ENCODE measurements around the gene ZSCAN32.

Gene ZSCAN32

DNA sequence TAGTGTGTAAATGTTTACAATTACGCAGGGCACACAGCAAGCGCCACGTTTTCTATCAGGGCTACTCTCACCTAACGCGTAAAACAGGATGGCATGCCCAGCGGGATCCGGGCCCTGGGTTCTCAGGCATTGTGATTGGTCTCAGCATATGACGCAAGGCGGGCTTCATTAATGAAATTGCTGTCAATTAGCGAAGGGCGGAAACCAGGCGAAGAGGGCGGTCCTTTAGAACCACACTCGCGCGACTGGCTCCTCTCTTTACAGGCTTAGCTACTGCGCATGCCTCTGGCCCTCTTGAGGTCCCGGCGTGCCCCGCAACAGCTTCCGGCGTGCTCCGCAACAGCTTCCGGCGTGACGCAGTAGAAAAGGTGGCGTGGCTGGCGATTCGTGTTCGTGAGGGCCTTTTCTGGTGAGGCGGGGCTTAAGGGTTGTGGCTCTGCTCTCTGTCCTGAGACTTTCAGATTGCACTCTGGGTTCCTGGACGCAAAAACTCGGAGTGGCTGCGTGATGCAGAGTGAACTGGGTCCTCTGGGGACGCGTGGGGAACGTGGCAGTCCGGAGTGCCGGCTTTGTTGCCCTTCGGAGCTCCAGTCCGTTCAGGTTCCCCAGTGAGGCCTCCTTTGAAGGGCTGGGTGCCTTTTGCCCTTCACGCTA, 35.9 kb downstream of the ZSCAN32 start:
- peak overlapping the region; percentile 84 for H3K27ac ChIP-seq
- POLR2A ChIA-PET (ENCODE audit: low non-redundant PET): interaction anchor here (0.7 to 1.0 kb wide), 2 partner anchors 36 to 38 kb away, joined by 3 to 5 read pairs; partner anchors contain the start of genes ZNF174 and ZSCAN32
- CTCF ChIA-PET: interaction anchor here (0.6 to 1.0 kb wide), 4 partner anchors 36 to 191 kb away, joined by 3 read pairs; partner anchors contain the start of genes ZNF174 and ZSCAN32
- DNase-seq (ENCODE audit: low spot score): peak; percentile 84
- TF ChIP-seq, protein P1, sequence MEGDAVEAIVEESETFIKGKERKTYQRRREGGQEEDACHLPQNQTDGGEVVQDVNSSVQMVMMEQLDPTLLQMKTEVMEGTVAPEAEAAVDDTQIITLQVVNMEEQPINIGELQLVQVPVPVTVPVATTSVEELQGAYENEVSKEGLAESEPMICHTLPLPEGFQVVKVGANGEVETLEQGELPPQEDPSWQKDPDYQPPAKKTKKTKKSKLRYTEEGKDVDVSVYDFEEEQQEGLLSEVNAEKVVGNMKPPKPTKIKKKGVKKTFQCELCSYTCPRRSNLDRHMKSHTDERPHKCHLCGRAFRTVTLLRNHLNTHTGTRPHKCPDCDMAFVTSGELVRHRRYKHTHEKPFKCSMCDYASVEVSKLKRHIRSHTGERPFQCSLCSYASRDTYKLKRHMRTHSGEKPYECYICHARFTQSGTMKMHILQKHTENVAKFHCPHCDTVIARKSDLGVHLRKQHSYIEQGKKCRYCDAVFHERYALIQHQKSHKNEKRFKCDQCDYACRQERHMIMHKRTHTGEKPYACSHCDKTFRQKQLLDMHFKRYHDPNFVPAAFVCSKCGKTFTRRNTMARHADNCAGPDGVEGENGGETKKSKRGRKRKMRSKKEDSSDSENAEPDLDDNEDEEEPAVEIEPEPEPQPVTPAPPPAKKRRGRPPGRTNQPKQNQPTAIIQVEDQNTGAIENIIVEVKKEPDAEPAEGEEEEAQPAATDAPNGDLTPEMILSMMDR (conservative IDR thresholded peaks at IDR 0.05; ENCODE audit: low read depth): no peak

DNA sequence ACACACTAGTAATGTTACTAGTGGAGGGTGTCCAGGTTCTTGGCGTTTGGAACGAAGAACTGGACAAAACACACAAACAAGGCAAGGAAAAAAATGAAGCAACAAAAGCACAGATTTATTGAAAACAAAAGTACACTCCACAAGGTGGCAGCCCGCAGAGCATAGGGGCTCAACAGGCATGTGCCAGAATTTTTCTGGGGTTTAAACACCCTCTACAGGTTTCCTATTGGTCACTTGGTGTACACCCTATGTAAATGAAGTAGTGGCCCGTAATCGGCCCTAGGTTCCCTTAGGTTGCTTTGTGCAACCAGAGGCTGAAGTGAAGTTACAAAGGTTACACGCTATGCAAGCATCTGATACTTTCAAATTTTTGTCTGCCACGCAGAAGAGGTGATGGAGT, 37.0 kb downstream of the ZSCAN32 start:
- ChIA-PET CTCF (interaction anchor here (0.7 kb wide), 1 partner anchor 22 kb away, joined by 5 read pairs; no protein-coding TSS in a partner anchor), POLR2A (ENCODE audit: low non-redundant PET) (no interaction called here)
- TF ChIP-seq, protein P1 (conservative IDR thresholded peaks at IDR 0.05; ENCODE audit: low read depth): no peak
- no peak for DNase-seq (ENCODE audit: low spot score)
- H3K27ac ChIP-seq: no peak overlapping the region

DNA sequence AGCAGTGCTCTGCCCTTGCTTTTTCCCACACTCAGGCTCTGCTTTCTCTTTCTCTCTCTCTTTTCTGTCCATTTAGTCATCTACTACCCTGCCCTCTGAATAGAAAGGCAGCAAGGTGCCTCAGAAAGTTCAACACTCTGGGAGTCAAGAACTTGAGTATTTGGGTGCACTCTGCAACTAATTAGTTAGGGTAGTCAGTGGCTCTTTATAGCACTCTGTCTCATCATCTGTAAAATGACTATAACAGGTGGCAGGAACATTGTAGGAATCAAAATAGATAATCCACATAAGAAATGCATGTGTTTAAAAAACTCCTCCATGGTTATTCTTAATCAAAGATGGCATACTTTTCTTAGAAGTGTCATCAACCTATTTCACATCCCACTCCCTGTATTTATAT, 37.9 kb downstream of the ZSCAN32 start:
- ChIA-PET POLR2A (ENCODE audit: low non-redundant PET) (no interaction called here), CTCF (interaction anchor here (0.7 kb wide), 1 partner anchor 21 kb away, joined by 5 read pairs; no protein-coding TSS in a partner anchor)
- TF ChIP-seq, protein P1 (conservative IDR thresholded peaks at IDR 0.05; ENCODE audit: low read depth): no peak
- H3K27ac ChIP-seq: no peak overlapping the region
- no peak for DNase-seq (ENCODE audit: low spot score)

DNA sequence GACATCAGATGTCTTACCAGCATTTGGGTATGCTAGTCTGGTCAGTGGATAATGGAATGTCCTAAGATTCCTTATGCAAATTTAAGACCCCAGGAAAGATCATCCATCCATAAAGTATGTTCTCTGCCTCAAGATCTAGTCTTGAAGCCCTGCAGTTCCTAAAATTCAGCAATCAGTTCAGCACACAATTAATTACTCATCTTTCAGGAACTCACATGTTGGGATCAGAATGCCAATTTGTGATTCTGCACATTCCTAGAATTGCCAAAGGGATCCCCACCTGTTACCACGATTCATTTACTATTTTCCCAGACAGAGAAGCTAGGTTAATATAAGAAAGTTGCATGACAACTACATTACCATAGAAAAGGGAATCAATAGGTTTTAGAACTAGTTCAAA, 41.9 kb downstream of the ZSCAN32 start:
- TF ChIP-seq, protein P1 (conservative IDR thresholded peaks at IDR 0.05; ENCODE audit: low read depth): no peak
- CTCF ChIA-PET: no interaction called here
- POLR2A ChIA-PET (ENCODE audit: low non-redundant PET): no interaction called here
- no peak overlapping the region for H3K27ac ChIP-seq
- no peak for DNase-seq (ENCODE audit: low spot score)

DNA sequence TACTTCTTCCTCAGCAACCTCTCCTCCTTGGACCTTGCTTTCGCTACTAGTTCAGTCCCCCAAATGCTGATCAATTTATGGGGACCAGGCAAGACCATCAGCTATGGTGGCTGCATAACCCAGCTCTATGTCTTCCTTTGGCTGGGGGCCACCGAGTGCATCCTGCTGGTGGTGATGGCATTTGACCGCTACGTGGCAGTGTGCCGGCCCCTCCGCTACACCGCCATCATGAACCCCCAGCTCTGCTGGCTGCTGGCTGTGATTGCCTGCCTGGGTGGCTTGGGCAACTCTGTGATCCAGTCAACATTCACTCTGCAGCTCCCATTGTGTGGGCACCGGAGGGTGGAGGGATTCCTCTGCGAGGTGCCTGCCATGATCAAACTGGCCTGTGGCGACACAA, 44.7 kb downstream of the ZSCAN32 start:
- H3K27ac ChIP-seq: no peak overlapping the region
- ChIA-PET CTCF (no interaction called here), POLR2A (ENCODE audit: low non-redundant PET) (no interaction called here)
- TF ChIP-seq, protein P1 (conservative IDR thresholded peaks at IDR 0.05; ENCODE audit: low read depth): no peak
- no peak for DNase-seq (ENCODE audit: low spot score)

DNA sequence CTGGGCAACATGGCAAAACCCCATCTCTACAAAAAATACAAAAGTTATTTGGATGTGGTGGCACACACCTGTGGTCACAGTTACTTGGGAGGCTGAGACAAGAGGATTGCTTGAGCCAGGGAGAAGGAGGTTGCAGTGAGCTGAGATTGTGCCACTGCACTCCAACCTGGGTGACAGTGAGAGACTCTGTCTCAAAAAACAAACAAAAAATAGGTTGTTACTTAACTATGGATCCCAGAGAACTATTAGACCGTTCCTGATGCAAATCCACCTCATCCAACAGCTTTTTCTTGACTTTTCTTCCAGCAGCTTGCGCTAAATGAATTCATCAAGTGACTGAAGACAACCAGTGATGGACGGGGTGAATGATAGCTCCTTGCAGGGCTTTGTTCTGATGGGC, 45.2 kb downstream of the ZSCAN32 start, which contains the start of gene OR2C1:
OR2C1 (plus strand) TSS at position 301 of the 400 bp plus-strand sequence; CDS start at position 353, 52 bp downstream.
- ChIA-PET CTCF (no interaction called here), POLR2A (ENCODE audit: low non-redundant PET) (no interaction called here)
- DNase-seq (ENCODE audit: low spot score): no peak
- TF ChIP-seq, protein P1 (conservative IDR thresholded peaks at IDR 0.05; ENCODE audit: low read depth): no peak
- H3K27ac ChIP-seq: no peak within 1 kb of the TSS

Measured in RWPE1 (cell line).